GM21381 (cell line): ENCODE measurements around the gene SLIT3.

Source experiments
- ATAC-seq: cut with Tn5 transposase; IDR thresholded peaks from one replicate; pipeline ENCODE4 v1.9.1; 2021; ENCODE audit warnings: mild to moderate bottlenecking, moderate library complexity; ENCODE audit not compliant: unreplicated experiment

The SLIT3 gene

GRCh38 chr5:169178754-169179153, 122.2 kb downstream of the SLIT3 start:
- ATAC-seq, result no peak

GRCh38 chr5:169178274-169178673, 122.7 kb downstream of the SLIT3 start:
- no peak for ATAC-seq

GRCh38 chr5:169176709-169177694, 123.9 kb downstream of the SLIT3 start:
- ATAC-seq, result no peak

GRCh38 chr5:169175733-169176132, 125.2 kb downstream of the SLIT3 start:
- ATAC-seq, result no peak

- no peak for ATAC-seq
These were observed 126.0 kb downstream of the SLIT3 start for GRCh38 chr5:169174923-169175322.

GRCh38 chr5:169173372-169173771, 127.6 kb downstream of the SLIT3 start:
- ATAC-seq, result no peak

- no peak for ATAC-seq
These were observed 129.4 kb downstream of the SLIT3 start for GRCh38 chr5:169171515-169171914.

- no peak for ATAC-seq
These were observed 131.2 kb downstream of the SLIT3 start for GRCh38 chr5:169169783-169170182.

GRCh38 chr5:169168280-169168679, 132.7 kb downstream of the SLIT3 start:
- ATAC-seq, result no peak

GRCh38 chr5:169166078-169166477, 134.9 kb downstream of the SLIT3 start:
- no peak for ATAC-seq

GRCh38 chr5:169165052-169165451, 135.9 kb downstream of the SLIT3 start:
- ATAC-seq, result no peak

GRCh38 chr5:169164481-169164925, 136.4 kb downstream of the SLIT3 start:
- ATAC-seq, result no peak

- ATAC-seq, result no peak
These were observed 138.5 kb downstream of the SLIT3 start for GRCh38 chr5:169162407-169162806.

- ATAC-seq, result no peak
These were observed 139.8 kb downstream of the SLIT3 start for GRCh38 chr5:169161022-169161680.

- ATAC-seq, result no peak
These were observed 140.5 kb downstream of the SLIT3 start for GRCh38 chr5:169160405-169160901.

GRCh38 chr5:169158764-169159163, 142.2 kb downstream of the SLIT3 start:
- no peak for ATAC-seq

GRCh38 chr5:169157064-169157463, 143.9 kb downstream of the SLIT3 start:
- ATAC-seq, result no peak

GRCh38 chr5:169154679-169155078, 146.3 kb downstream of the SLIT3 start:
- ATAC-seq, result no peak

- ATAC-seq, result no peak
These were observed 147.5 kb downstream of the SLIT3 start for GRCh38 chr5:169153405-169153804.

GRCh38 chr5:169152946-169153345, 148.0 kb downstream of the SLIT3 start:
- no peak for ATAC-seq

- ATAC-seq, result no peak
These were observed 148.5 kb downstream of the SLIT3 start for GRCh38 chr5:169152453-169152852.
